Right atrium auricular region (tissue), 2 donors: ENCODE data around the gene LMAN2. TPM values are rescaled to one million over a fixed set of nuclear protein-coding genes. Genes with fewer than 3 reads are reported as not detected.

Experiments
- DNase-seq: peaks from one replicate; pipeline ENCODE4 v3.0.0-alpha.2; 2019; ENCODE audit warnings: low spot score
- H3K27ac ChIP-seq, 2 donors: fragments of 200-600 bp; sonication (generic); 1 replicate in 1 of 2; 2 replicates in 1 of 2; pipeline ENCODE4 v1.5.1; 2016 to 2019
- H3K27me3 ChIP-seq, 2 donors: fragments of 200-600 bp; sonication (generic); one replicate each; pipeline versions ENCODE4 v1.5.1 to v1.6.0; 2017 to 2019
- H3K36me3 ChIP-seq: fragments of 200-600 bp; sonication (generic); one replicate; pipeline ENCODE4 v1.5.1; 2016
- H3K4me1 ChIP-seq, 2 donors: fragments of 200-600 bp; sonication (generic); one replicate each; pipeline versions ENCODE4 v1.5.1 to v1.6.0; 2017 to 2019
- H3K4me3 ChIP-seq, 2 donors: fragments of 200-600 bp; sonication (generic); 1 replicate in 1 of 2; 2 replicates in 1 of 2; pipeline ENCODE4 v1.5.1; 2017 to 2019; ENCODE audit warnings: mild to moderate bottlenecking in 1 of 2, moderate library complexity in 1 of 2
- H3K9me3 ChIP-seq, 2 donors: fragments of 200-600 bp; sonication (generic); one replicate each; pipeline ENCODE4 v1.5.1; 2019
- CTCF ChIP-seq, 2 donors: fragments of 200-600 bp; sonication (generic); IDR thresholded peaks; one replicate each; pipeline ENCODE4 v1.5.1; 2019; ENCODE audit warnings: antibody characterized with exemption in 2 of 2
- total RNA-seq, 2 donors: library from RNA; depleted of rRNA; stranded (reverse); fragments of >200 nt; gene quantifications; one replicate each; pipeline ENCODE4 v1.1.0, GENCODE V29; 2016

Gene LMAN2
- total RNA-seq, 2 donors from 2014 or later, result 128 to 134 TPM

- Histone ChIP-seq H3K27ac (no peak overlapping the region), H3K27me3 (no peaks in the 10 kb centered on the region), H3K4me1 (peaks cover 0 to 6% of the 10 kb centered on the region in 2 donors), H3K36me3 (no peaks in the 10 kb centered on the region), H3K4me3 (no peak overlapping the region), H3K9me3 (no peaks in the 10 kb centered on the region)
- no peak for DNase-seq
- no peak for TF ChIP-seq CTCF (IDR thresholded peaks at IDR 0.05)
Measured at GRCh38 chr5:177356746-177357145, 5.3 kb upstream of the LMAN2 start.

- Histone ChIP-seq H3K27me3 (no peaks in the 10 kb centered on the region), H3K9me3 (no peaks in the 10 kb centered on the region), H3K27ac (no peak overlapping the region), H3K4me3 (no peak overlapping the region), H3K4me1 (peaks cover 0 to 9% of the 10 kb centered on the region in 2 donors), H3K36me3 (no peaks in the 10 kb centered on the region)
- TF ChIP-seq CTCF (IDR thresholded peaks at IDR 0.05), result no peak
- DNase-seq, result no peak
Measured at GRCh38 chr5:177355868-177356168, 4.3 kb upstream of the LMAN2 start.

- no peak for DNase-seq
- Histone ChIP-seq H3K4me1 (peaks cover 0 to 14% of the 10 kb centered on the region in 2 donors), H3K27ac (no peak overlapping the region)
Measured at GRCh38 chr5:177355162-177355867, 3.8 kb upstream of the LMAN2 start.

GRCh38 chr5:177354711-177355110, 3.2 kb upstream of the LMAN2 start:
- H3K4me1 ChIP-seq, result peaks cover 0 to 20% of the 10 kb centered on the region in 2 donors

More at GRCh38 chr5:177355162-177355867, 3.8 kb upstream of the LMAN2 start:
- Histone ChIP-seq H3K4me3 (no peak overlapping the region), H3K36me3 (no peaks in the 10 kb centered on the region), H3K27me3 (no peaks in the 10 kb centered on the region), H3K9me3 (no peaks in the 10 kb centered on the region)
- TF ChIP-seq CTCF (IDR thresholded peaks at IDR 0.05), result no peak

GRCh38 chr5:177354256-177354655, 2.8 kb upstream of the LMAN2 start:
- Histone ChIP-seq H3K9me3 (no peaks in the 10 kb centered on the region), H3K36me3 (no peaks in the 10 kb centered on the region), H3K27me3 (no peaks in the 10 kb centered on the region), H3K27ac (no peak overlapping the region), H3K4me3 (no peak overlapping the region), H3K4me1 (peaks cover 0 to 24% of the 10 kb centered on the region in 2 donors)
- no peak for TF ChIP-seq CTCF (IDR thresholded peaks at IDR 0.05)
- no peak for DNase-seq

More at GRCh38 chr5:177354711-177355110, 3.2 kb upstream of the LMAN2 start:
- no peak overlapping the region for H3K27ac ChIP-seq
- H3K4me3 ChIP-seq, result no peak overlapping the region
- no peak for DNase-seq
- H3K27me3 ChIP-seq, result no peaks in the 10 kb centered on the region
- H3K9me3 ChIP-seq, result no peaks in the 10 kb centered on the region
- no peaks in the 10 kb centered on the region for H3K36me3 ChIP-seq
- no peak for TF ChIP-seq CTCF (IDR thresholded peaks at IDR 0.05)

GRCh38 chr5:177353093-177353492, 1.6 kb upstream of the LMAN2 start:
- H3K4me1 ChIP-seq, result peaks cover 0 to 29% of the 10 kb centered on the region in 2 donors
- no peak overlapping the region for H3K27ac ChIP-seq
- no peaks in the 10 kb centered on the region for H3K27me3 ChIP-seq
- H3K4me3 ChIP-seq, result no peak overlapping the region
- H3K9me3 ChIP-seq, result no peaks in the 10 kb centered on the region
- DNase-seq, result no peak
- H3K36me3 ChIP-seq, result no peaks in the 10 kb centered on the region
- no peak for TF ChIP-seq CTCF (IDR thresholded peaks at IDR 0.05)
